Fibroblast of skin of scalp (primary cell): ENCODE results near the gene IGFALS. TPM values are rescaled to one million over a fixed set of nuclear protein-coding genes. Genes with fewer than 3 reads are reported as not detected.

Experiments
- DNase-seq: peaks from one replicate; pipeline ENCODE4 v3.0.0-alpha.2; 2013
- polyA plus RNA-seq, 2 experiments: library from polyadenylated mRNA; unstranded; fragments of 120-200 nt; gene quantifications; one replicate each; pipeline ENCODE4 v1.2.1, GENCODE V29; 2013; ENCODE audit not compliant: insufficient read length in 2 of 2

IGFALS gene
- polyA plus RNA-seq (2013, experiment 1 of 2; ENCODE audit: insufficient read length), result 0.05 TPM
- not detected for polyA plus RNA-seq (2013, experiment 2 of 2; ENCODE audit: insufficient read length)

DNA sequence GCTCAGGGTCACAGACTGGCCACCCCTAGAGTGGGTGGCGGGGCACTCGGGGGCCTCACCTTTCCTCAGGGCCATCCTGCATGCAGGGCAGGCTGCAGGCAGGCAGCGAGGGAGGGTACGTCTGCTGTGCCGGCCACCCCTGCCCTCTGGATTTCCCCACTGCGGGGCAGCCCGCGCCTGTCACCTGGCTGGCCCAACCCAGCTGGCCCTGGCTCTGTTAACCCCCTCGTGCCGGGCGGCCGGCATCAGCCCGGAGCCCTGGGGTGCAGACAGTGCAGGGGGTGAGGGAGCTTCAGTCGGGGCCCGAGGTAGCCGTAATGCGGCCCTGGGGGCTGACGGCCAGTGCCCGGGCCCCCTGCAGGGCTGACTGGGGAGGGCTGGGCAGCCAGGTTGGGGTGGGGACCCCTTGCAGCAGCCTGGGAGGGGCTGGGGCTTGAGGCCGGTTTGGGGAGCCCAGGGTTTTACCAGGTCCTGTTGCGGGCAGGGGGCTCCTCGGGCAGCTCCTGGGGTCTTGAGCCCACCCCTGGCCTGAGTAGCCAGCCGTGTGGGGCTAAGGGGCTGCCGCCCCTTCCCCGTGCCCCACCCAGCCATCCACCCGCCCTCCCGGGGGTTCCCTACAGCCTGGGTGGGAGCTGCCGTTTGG, at the start of gene IGFALS:
Gene IGFALS, minus strand, starts transcription at position 128 of the 643 bp plus-strand sequence. Its CDS starts 53 bp downstream, at position 75.
- no peak for DNase-seq

GRCh38 chr16:1839554-1839953, 46.0 kb upstream of the IGFALS start:
- peak; percentile 71 for DNase-seq

GRCh38 chr16:1834096-1834495, 40.6 kb upstream of the IGFALS start:
- no peak for DNase-seq

DNA sequence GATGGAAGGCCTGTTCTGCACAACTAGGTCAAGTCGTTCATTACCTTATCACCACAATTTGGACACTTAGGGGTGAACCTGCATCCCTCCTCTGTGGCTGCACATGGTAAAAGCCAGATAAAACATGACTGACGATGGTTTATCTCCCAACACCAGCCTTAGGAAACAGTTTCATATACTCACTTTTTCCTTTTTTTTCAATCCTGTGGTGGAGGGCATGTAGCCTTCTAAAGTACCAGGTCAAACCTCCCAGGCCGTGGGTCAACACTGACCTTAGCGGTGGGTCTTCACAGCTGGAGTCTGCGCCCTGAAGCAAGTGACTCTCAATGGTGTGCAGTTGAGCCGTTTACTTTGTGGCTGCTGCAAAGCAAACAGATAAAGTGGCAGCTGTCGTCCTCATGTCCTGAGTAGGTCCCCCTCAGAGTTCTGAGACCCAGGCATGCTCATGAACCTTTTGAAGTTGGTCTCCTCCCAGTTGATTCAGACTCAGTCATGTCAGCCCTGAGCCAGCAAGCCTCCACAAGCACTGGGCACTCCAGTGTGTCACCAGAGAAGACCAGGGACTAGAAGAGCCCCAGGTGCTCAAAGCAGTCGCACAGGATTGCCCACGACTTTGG, 39.4 kb upstream of the IGFALS start:
- DNase-seq, result no peak

- DNase-seq, result no peak
Measured at GRCh38 chr16:1831186-1832075, 37.9 kb upstream of the IGFALS start.

DNA sequence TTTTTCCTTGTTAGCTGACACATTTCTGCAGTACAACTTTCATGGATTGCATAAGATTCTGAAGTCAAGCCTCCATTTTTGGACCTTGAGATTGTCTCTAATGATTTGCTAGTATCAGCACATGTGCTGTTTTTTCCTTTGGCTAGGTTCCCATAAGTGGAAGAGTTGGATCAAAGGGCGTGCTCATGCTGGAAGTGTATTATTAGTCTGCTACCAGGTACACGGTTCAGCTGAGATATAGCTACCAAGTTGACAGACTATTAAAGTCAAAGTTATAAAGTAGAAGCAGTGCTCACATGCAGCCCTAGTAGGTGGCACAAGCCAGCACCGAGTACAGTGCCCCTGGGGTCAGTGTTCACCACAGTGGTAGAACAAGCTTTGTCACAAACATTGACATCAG, 36.7 kb upstream of the IGFALS start:
- DNase-seq, result no peak

DNA sequence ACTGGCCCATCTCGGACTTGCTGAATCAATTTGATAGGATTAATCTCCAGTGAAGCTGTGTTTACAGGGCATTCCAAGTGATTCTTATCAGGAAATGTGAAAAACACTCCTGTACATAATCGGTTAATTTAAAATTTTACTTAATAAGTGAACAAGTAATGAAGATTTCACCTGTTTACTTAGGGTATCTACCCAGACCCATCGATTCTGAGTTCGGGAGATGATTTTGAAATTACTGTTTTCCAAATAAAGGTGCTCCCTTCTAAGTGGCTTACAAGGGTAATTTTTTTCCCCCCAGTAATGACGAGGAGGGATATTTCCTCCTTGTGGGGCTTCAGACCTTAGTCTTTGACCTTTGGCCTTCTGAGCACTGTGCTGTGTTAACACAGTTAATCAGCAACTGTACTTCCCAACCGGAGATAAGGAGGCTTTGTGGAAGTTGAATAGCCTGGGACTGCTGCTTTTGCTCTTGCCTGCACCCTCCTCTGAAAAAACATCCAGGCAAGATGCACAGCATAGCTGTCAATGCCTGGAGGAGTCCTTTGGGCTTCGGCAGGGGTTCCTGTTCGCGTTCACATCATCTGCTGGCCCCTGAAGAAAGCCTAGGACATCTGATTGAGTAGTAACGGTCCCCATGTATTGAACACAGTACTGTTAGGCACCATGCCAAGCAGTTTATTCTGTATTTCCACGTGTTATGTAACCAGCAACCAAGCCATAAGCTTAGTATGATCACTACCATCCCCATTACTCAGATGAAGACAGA, 35.3 kb upstream of the IGFALS start:
- DNase-seq, result no peak

DNA sequence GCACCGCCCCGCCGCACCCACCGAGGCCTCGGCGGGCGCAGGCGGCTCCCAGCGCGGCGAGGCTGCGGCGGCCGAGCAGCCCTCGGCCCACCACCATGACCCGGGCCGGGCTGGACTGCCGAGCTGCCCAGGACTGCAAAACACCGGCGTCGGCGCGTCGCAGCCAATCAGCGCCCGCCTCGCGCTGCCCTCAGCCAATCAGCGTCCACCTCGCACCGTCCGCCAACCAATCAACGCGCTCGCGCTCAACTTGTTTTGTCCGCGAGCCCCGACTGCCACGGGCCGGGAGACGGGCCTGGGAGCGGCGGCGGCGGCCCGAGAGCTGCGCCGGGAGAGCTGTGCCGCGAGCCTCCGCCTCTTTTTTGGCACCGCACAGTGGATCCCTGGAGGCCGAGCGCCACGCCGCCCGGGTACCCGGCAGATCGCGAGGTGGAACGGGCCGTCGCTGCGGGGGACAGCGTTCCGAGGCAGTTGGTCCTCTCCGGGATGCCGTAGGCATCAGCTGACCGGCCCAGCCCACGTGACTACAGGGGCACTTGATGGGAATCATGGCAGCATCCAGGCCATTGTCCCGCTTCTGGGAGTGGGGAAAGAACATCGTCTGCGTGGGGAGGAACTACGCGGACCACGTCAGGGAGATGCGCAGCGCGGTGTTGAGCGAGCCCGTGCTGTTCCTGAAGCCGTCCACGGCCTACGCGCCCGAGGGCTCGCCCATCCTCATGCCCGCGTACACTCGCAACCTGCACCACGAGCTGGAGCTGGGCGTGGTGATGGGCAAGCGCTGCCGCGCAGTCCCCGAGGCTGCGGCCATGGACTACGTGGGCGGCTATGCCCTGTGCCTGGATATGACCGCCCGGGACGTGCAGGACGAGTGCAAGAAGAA, 33.4 kb upstream of the IGFALS start, which contains the start of the genes FAHD1 and HAGH:
Gene FAHD1, plus strand, starts transcription at position 516 of the 883 bp plus-strand sequence. Its CDS starts 33 bp downstream, at position 549.
Gene HAGH, minus strand, starts transcription at position 135 of the 883 bp plus-strand sequence. Its CDS starts 38 bp downstream, at position 97.
- peak; percentile 93 for DNase-seq

- DNase-seq, result no peak
Measured at GRCh38 chr16:1825864-1826690, 32.6 kb upstream of the IGFALS start.

GRCh38 chr16:1825381-1825863, 31.9 kb upstream of the IGFALS start:
- DNase-seq, result no peak

DNA sequence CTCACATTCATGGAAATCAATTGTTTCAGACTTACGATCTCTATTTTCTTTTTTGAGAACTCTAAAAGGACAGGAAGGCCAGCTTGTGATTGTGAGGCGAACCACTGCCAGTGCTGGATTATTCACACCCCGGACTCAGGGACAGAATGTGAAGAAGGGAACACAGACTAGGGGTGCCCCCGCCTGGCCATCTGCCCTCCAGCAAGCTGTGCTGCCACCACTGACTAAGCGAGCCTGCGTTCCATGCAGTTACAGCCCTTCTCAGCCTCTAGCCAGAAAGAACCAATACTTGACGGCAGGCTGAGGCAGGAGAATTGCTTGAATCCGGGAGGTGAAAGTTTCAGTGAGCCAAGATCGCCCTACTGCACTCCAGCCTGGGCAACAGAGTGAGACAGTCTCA, 30.3 kb upstream of the IGFALS start:
- DNase-seq, result peak; percentile 38

GRCh38 chr16:1822801-1823200, 29.3 kb upstream of the IGFALS start:
- DNase-seq, result no peak

DNA sequence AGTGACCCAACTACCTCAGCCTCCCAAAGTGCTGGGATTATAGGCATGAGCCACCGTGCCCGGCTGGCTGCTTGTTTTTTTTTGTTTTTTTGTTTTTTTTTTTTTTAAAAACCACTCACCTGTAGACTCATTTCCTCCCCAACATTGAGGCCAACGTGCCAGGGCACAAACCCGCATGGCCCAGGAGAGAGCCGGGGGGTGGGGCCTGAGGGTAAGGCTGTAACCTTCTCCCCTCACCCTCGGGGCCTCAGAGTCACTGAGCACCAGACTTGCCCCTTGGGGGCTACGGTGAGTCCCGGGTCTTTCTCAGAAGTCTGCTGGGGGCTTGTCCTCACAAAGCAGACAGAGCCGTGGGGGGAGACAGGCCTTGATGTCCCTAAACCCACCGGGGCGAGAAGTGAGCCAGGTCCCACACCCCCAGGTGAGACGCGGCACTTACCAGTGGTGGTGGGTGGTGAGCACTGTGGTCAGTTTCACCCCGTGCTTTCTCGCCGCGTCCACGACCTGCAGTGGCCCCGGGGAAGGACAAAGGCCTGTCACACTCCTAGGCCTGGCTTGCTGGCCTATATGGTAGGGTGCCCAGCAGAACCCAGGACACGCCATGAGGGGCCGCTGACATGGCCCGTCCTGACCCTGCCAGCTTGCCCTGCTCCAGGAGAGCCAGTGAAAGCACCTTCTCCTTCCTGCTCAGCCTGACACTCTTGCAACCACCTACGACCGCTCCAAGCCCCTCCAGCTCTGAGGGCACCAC, 28.5 kb upstream of the IGFALS start:
- DNase-seq, result no peak

GRCh38 chr16:1820946-1821290, 27.4 kb upstream of the IGFALS start:
- no peak for DNase-seq

GRCh38 chr16:1820096-1820945, 26.8 kb upstream of the IGFALS start:
- no peak for DNase-seq

DNA sequence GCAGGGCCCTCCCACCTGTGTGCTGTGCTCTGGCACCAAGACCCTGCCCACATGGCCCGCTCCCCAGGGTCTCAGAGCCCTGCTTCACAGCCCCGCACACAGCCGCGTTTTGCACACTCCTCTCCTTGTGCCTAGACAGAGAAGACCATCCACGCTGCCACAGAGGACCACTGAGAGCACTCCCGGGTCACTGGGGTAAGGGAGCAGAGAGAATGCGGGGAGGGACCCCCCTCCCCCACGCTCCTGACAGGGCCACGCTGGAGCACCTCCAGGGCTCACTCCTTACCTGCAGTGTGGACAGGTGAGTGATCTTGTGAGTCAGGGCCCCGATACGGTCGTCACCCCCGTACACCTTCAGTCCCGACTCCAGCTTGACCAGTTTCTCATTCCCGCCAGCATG, 26.1 kb upstream of the IGFALS start:
- no peak for DNase-seq

- no peak for DNase-seq
Measured at GRCh38 chr16:1818873-1819525, 25.5 kb upstream of the IGFALS start.
